Hepatocyte (in vitro differentiated cells): ENCODE measurements around the gene ALG12.

Experiments used
- EZH2 ChIP-seq: fragments of 200-600 bp; sonication (generic); IDR thresholded peaks from 2 replicates; pipeline ENCODE4 v1.6.1; 2016; ENCODE audit warnings: antibody characterized with exemption, mild to moderate bottlenecking, borderline replicate concordance
- EZH2phosphoT487 ChIP-seq: fragments of 200-600 bp; sonication (generic); IDR thresholded peaks from one replicate; pipeline ENCODE4 v1.6.1; 2018; ENCODE audit warnings: antibody characterized with exemption, mild to moderate bottlenecking, low read depth, moderate library complexity; ENCODE audit not compliant: unreplicated experiment, severe bottlenecking
- TF ChIP-seq, protein P1 (sequence below): fragments of 200-600 bp; sonication (generic); IDR thresholded peaks from 2 replicates; pipeline ENCODE4 v1.5.1; 2016; ENCODE audit warnings: antibody characterized with exemption, mild to moderate bottlenecking; ENCODE audit not compliant: poor library complexity

DNA sequence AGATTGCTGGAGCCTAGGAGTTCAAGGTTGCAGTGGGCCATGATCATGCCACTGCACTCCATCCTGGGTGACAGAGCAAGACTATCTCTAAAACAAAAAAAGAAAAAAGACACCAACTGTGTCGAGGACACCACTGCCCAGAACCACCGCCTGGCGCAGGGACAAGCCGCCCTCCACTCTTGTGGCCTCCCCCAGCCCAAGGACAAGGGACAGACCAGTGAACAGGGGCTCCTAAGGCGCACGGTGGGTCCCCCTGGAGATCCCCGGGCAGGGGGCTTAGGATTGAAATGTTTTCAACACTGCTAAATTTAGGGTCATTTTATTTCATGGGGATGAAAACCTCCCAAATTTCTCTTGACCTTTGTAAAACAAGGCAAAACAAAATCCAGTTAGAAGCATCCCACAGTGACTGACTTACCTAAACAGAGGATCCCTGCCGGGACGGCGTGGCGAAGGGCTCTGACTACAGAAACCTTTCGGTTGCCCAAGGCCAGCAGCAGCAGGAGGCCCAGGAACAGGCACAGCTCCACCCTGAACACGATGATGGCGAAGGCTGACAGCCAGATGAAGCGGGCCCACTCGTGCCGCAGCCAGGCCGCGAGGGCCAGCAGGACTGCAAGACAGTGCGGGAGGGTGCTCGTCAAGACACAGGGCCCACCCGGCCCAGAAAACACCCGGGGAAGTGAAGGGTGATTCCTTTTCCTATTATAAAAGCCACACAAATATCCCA, 8.6 kb downstream of the ALG12 start:
- TF ChIP-seq EZH2 (no peak), EZH2phosphoT487 (no peak)
- TF ChIP-seq, protein P1, sequence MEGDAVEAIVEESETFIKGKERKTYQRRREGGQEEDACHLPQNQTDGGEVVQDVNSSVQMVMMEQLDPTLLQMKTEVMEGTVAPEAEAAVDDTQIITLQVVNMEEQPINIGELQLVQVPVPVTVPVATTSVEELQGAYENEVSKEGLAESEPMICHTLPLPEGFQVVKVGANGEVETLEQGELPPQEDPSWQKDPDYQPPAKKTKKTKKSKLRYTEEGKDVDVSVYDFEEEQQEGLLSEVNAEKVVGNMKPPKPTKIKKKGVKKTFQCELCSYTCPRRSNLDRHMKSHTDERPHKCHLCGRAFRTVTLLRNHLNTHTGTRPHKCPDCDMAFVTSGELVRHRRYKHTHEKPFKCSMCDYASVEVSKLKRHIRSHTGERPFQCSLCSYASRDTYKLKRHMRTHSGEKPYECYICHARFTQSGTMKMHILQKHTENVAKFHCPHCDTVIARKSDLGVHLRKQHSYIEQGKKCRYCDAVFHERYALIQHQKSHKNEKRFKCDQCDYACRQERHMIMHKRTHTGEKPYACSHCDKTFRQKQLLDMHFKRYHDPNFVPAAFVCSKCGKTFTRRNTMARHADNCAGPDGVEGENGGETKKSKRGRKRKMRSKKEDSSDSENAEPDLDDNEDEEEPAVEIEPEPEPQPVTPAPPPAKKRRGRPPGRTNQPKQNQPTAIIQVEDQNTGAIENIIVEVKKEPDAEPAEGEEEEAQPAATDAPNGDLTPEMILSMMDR = no peak
